Colonic mucosa (tissue), 4 donors: Measurements from ENCODE around the gene EPB41L3. TPM values are rescaled to one million over a fixed set of nuclear protein-coding genes. Genes with fewer than 3 reads are reported as not detected.
"Not testable (repeated sequence)": the region's sequence is repeated elsewhere in the genome, so short reads cannot be mapped to it uniquely, and the experiment has no call there.

Experiments
- DNase-seq: peaks from one replicate; pipeline ENCODE4 v3.0.0-alpha.2; 2020
- H3K27ac ChIP-seq: fragments of 200-600 bp; one replicate; pipeline ENCODE4 v1.8.0; 2021
- H3K27me3 ChIP-seq: fragments of 200-600 bp; one replicate; pipeline ENCODE4 v1.8.0; 2021
- H3K36me3 ChIP-seq: fragments of 200-600 bp; one replicate; pipeline ENCODE4 v1.8.0; 2021
- H3K4me1 ChIP-seq: fragments of 200-600 bp; one replicate; pipeline ENCODE4 v1.8.0; 2021; ENCODE audit warnings: mild to moderate bottlenecking
- H3K4me3 ChIP-seq: fragments of 200-600 bp; one replicate; pipeline ENCODE4 v1.8.0; 2021
- H3K9ac ChIP-seq, 2 donors: one replicate each; pipeline ENCODE4 v1.7.0; 2013; ENCODE audit warnings: control low read depth in 2 of 2, low read depth in 2 of 2, low read length in 2 of 2
- H3K9me3 ChIP-seq: fragments of 200-600 bp; one replicate; pipeline ENCODE4 v1.8.0; 2021
- intact Hi-C: fragments of 100-400 bp; cut with DNase I; formaldehyde crosslinking; loops from one replicate; pipeline ENCODE4 v1.14.1; 2022
- total RNA-seq, 2 donors: library from RNA; stranded (reverse); fragmentation: NEBNext Ultra II Directional in 1 of 2; extraction: Animal tissue kit (Norgen Biotek cat#: 25700) in 1 of 2; gene quantifications; one replicate each; pipeline ENCODE4 v1.2.1, GENCODE V29; 2021
- TF ChIP-seq, protein P1 (sequence below): fragments of 200-600 bp; IDR thresholded peaks from one replicate; pipeline ENCODE4 v1.8.0; 2022; ENCODE audit warnings: antibody characterized with exemption, mild to moderate bottlenecking
- donor health status: healthy.
- donor health status: DM: no; HTN: no; CAD: no.
- donor health status: DM: no; HTN: no; CAD: no.

Gene EPB41L3
- total RNA-seq, 2 donors from 2014 or later: 43.3 to 78.0 TPM

GRCh38 chr18:5582076-5582475, 38.3 kb upstream of the EPB41L3 start:
- Histone ChIP-seq H3K27ac (no peak overlapping the region), H3K36me3 (no peaks in the 10 kb centered on the region), H3K4me1 (no peaks in the 10 kb centered on the region), H3K9ac (no peak overlapping the region), H3K4me3 (no peak overlapping the region), H3K9me3 (no peaks in the 10 kb centered on the region), H3K27me3 (no peaks in the 10 kb centered on the region)
- TF ChIP-seq, protein P1, sequence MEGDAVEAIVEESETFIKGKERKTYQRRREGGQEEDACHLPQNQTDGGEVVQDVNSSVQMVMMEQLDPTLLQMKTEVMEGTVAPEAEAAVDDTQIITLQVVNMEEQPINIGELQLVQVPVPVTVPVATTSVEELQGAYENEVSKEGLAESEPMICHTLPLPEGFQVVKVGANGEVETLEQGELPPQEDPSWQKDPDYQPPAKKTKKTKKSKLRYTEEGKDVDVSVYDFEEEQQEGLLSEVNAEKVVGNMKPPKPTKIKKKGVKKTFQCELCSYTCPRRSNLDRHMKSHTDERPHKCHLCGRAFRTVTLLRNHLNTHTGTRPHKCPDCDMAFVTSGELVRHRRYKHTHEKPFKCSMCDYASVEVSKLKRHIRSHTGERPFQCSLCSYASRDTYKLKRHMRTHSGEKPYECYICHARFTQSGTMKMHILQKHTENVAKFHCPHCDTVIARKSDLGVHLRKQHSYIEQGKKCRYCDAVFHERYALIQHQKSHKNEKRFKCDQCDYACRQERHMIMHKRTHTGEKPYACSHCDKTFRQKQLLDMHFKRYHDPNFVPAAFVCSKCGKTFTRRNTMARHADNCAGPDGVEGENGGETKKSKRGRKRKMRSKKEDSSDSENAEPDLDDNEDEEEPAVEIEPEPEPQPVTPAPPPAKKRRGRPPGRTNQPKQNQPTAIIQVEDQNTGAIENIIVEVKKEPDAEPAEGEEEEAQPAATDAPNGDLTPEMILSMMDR: no peak
- no peak for DNase-seq
- intact Hi-C loops: no loop called here

DNA sequence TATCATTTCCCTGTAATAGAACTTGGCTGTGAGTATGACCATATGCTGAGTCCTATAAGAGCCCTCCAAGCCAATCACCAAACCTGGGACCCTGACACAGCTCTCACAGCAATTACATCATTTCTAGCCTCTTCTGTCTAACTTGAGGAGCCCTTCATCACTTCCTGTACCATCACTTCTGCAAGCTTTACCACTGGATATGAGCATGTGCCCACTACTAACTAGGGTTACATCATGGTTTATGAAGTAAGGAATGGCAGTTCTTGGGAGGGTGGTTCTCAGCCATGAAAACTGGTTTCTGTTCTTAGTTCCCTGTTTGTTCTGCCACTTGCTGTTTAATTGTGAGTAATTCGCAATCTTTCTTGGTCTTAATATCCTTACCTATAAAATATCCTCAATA, 31.0 kb upstream of the EPB41L3 start:
- TF ChIP-seq, protein P1: no peak
- Histone ChIP-seq H3K27me3 (no peaks in the 10 kb centered on the region), H3K9ac (no peak overlapping the region), H3K4me3 (no peak overlapping the region), H3K4me1 (no peaks in the 10 kb centered on the region), H3K9me3 (no peaks in the 10 kb centered on the region), H3K36me3 (no peaks in the 10 kb centered on the region), H3K27ac (no peak overlapping the region)
- intact Hi-C loops: no loop called here
- no peak for DNase-seq

DNA sequence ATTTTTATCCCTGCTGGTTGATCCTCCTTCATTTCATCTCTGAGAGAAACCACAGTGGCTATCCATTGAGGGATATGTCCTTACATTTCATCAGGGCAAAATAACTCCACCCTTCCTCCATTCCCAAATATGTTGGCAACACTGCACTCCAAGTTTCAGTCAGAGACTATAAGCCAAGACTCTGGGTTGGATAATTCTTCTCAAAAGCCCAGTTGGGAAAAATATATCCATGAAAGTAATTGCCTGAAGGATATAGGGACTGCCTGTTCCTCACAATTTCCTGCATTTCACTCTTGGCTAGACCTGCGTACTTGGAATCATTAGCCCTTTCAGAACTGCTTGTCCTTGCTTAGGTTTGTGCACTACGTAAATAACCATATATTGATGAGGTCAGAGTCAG, 27.9 kb upstream of the EPB41L3 start:
- intact Hi-C loops: no loop called here
- H3K36me3 ChIP-seq: no peaks in the 10 kb centered on the region

GRCh38 chr18:5570613-5571012, 26.8 kb upstream of the EPB41L3 start:
- peak; percentile 24 for DNase-seq
- H3K27ac ChIP-seq, intact Hi-C loops, H3K4me1 ChIP-seq, H3K4me3 ChIP-seq, H3K36me3 ChIP-seq, H3K9me3 ChIP-seq, H3K27me3 ChIP-seq, H3K9ac ChIP-seq: not testable (repeated sequence)

More for the DNA sequence above, 27.9 kb upstream of the EPB41L3 start:
- Histone ChIP-seq H3K9me3 (no peaks in the 10 kb centered on the region), H3K4me1 (no peaks in the 10 kb centered on the region), H3K27me3 (no peaks in the 10 kb centered on the region), H3K4me3 (no peak overlapping the region), H3K27ac (no peak overlapping the region), H3K9ac (no peak overlapping the region)
- DNase-seq: no peak
- TF ChIP-seq, protein P1: no peak

- no peaks in the 10 kb centered on the region for H3K4me1 ChIP-seq
- no peaks in the 10 kb centered on the region for H3K36me3 ChIP-seq
- H3K9me3 ChIP-seq: no peaks in the 10 kb centered on the region
- DNase-seq: no peak
- TF ChIP-seq, protein P1: no peak
- H3K9ac ChIP-seq: no peak overlapping the region
- H3K27ac ChIP-seq: no peak overlapping the region
- H3K27me3 ChIP-seq: no peaks in the 10 kb centered on the region
- H3K4me3 ChIP-seq: no peak overlapping the region
- intact Hi-C loops: no loop called here
Observed at GRCh38 chr18:5568416-5568815, 24.6 kb upstream of the EPB41L3 start.

GRCh38 chr18:5558851-5559250, 15.1 kb upstream of the EPB41L3 start:
- H3K4me3 ChIP-seq: no peak overlapping the region
- H3K9me3 ChIP-seq: no peaks in the 10 kb centered on the region
- H3K4me1 ChIP-seq: no peaks in the 10 kb centered on the region
- H3K27ac ChIP-seq: no peak overlapping the region
- H3K9ac ChIP-seq: no peak overlapping the region
- intact Hi-C loops: no loop called here
- H3K27me3 ChIP-seq: no peaks in the 10 kb centered on the region
- no peak for DNase-seq
- H3K36me3 ChIP-seq: no peaks in the 10 kb centered on the region
- TF ChIP-seq, protein P1: no peak
